ENCODE results near the gene CNN2. TPM values are rescaled to one million over a fixed set of nuclear protein-coding genes. Genes with fewer than 3 reads are reported as not detected.

Gene CNN2
- total and polyA plus RNA-seq, 4 donors, result 26.3 to 43.4 (median 38.0) TPM

- no peak for DNase-seq (ENCODE audit: low read depth in 4 of 6, low spot score in 6 of 6)
- H3K27me3 ChIP-seq (ENCODE audit: control insufficient read depth, insufficient read depth, low read length), result no peaks in the 10 kb centered on the region
- H3K27ac ChIP-seq (ENCODE audit: low read depth, low read length), result no peak overlapping the region
- no peak overlapping the region for H3K4me3 ChIP-seq (ENCODE audit: low read depth, low read length)
- H3K36me3 ChIP-seq (ENCODE audit: control insufficient read depth, insufficient read depth, low read length), result peaks cover 43% of the 10 kb centered on the region
- WGBS (ENCODE audit: insufficient coverage), result 95% methylated on average over 20 of the region's 20 CpGs
- H3K9me3 ChIP-seq (ENCODE audit: control insufficient read depth, insufficient read depth, low read length), result peaks cover 14% of the 10 kb centered on the region
- H3K4me1 ChIP-seq (ENCODE audit: control insufficient read depth, insufficient read depth, low read length), result no peaks in the 10 kb centered on the region
Measured at GRCh38 chr19:1055886-1056620, 29.6 kb downstream of the CNN2 start.

GRCh38 chr19:1057176-1057855 lies 30.9 kb downstream of the CNN2 start:
- 83% methylated on average over 1 of the region's 3 CpGs for WGBS (ENCODE audit: insufficient coverage)
- Histone ChIP-seq H3K4me3 (ENCODE audit: low read depth, low read length) (no peak overlapping the region), H3K36me3 (ENCODE audit: control insufficient read depth, insufficient read depth, low read length) (peaks cover 48% of the 10 kb centered on the region), H3K4me1 (ENCODE audit: control insufficient read depth, insufficient read depth, low read length) (no peaks in the 10 kb centered on the region), H3K27me3 (ENCODE audit: control insufficient read depth, insufficient read depth, low read length) (no peaks in the 10 kb centered on the region), H3K27ac (ENCODE audit: low read depth, low read length) (no peak overlapping the region), H3K9me3 (ENCODE audit: control insufficient read depth, insufficient read depth, low read length) (peaks cover 14% of the 10 kb centered on the region)
- peak in 3 of 6 donors; percentile 24 to 71 (median 69) for DNase-seq (ENCODE audit: low read depth in 4 of 6, low spot score in 6 of 6)

GRCh38 chr19:1058112-1058511 lies 31.7 kb downstream of the CNN2 start:
- WGBS (ENCODE audit: insufficient coverage), result 100% methylated on average over 3 of the region's 5 CpGs
- H3K27ac ChIP-seq (ENCODE audit: low read depth, low read length), result no peak overlapping the region
- no peaks in the 10 kb centered on the region for H3K4me1 ChIP-seq (ENCODE audit: control insufficient read depth, insufficient read depth, low read length)
- H3K9me3 ChIP-seq (ENCODE audit: control insufficient read depth, insufficient read depth, low read length), result peaks cover 14% of the 10 kb centered on the region
- H3K27me3 ChIP-seq (ENCODE audit: control insufficient read depth, insufficient read depth, low read length), result no peaks in the 10 kb centered on the region
- no peak overlapping the region for H3K4me3 ChIP-seq (ENCODE audit: low read depth, low read length)
- no peak for DNase-seq (ENCODE audit: low read depth in 4 of 6, low spot score in 6 of 6)
- H3K36me3 ChIP-seq (ENCODE audit: control insufficient read depth, insufficient read depth, low read length), result peaks cover 46% of the 10 kb centered on the region

- 92% methylated on average over 5 of the region's 5 CpGs for WGBS (ENCODE audit: insufficient coverage)
Measured at GRCh38 chr19:1060689-1061088, 34.3 kb downstream of the CNN2 start.

GRCh38 chr19:1061987-1062386 lies 35.6 kb downstream of the CNN2 start:
- peaks cover 20% of the 10 kb centered on the region for H3K4me1 ChIP-seq (ENCODE audit: control insufficient read depth, insufficient read depth, low read length)
- H3K27ac ChIP-seq (ENCODE audit: low read depth, low read length), result no peak overlapping the region
- WGBS (ENCODE audit: insufficient coverage), result 89% methylated on average over 20 of the region's 20 CpGs
- DNase-seq (ENCODE audit: low read depth in 4 of 6, low spot score in 6 of 6), result no peak
- peaks cover 31% of the 10 kb centered on the region for H3K27me3 ChIP-seq (ENCODE audit: control insufficient read depth, insufficient read depth, low read length)
- no peak overlapping the region for H3K4me3 ChIP-seq (ENCODE audit: low read depth, low read length)
- H3K9me3 ChIP-seq (ENCODE audit: control insufficient read depth, insufficient read depth, low read length), result peaks cover 12% of the 10 kb centered on the region
- peaks cover 17% of the 10 kb centered on the region for H3K36me3 ChIP-seq (ENCODE audit: control insufficient read depth, insufficient read depth, low read length)

More at GRCh38 chr19:1060689-1061088, 34.3 kb downstream of the CNN2 start:
- no peak overlapping the region for H3K27ac ChIP-seq (ENCODE audit: low read depth, low read length)
- peaks cover 19% of the 10 kb centered on the region for H3K27me3 ChIP-seq (ENCODE audit: control insufficient read depth, insufficient read depth, low read length)
- peaks cover 14% of the 10 kb centered on the region for H3K9me3 ChIP-seq (ENCODE audit: control insufficient read depth, insufficient read depth, low read length)
- peaks cover 30% of the 10 kb centered on the region for H3K36me3 ChIP-seq (ENCODE audit: control insufficient read depth, insufficient read depth, low read length)
- no peak for DNase-seq (ENCODE audit: low read depth in 4 of 6, low spot score in 6 of 6)
- peaks cover 13% of the 10 kb centered on the region for H3K4me1 ChIP-seq (ENCODE audit: control insufficient read depth, insufficient read depth, low read length)
- no peak overlapping the region for H3K4me3 ChIP-seq (ENCODE audit: low read depth, low read length)

- peaks cover 25% of the 10 kb centered on the region for H3K4me1 ChIP-seq (ENCODE audit: control insufficient read depth, insufficient read depth, low read length)
- WGBS (ENCODE audit: insufficient coverage), result 84% methylated on average over 13 of the region's 17 CpGs
- no peak overlapping the region for H3K4me3 ChIP-seq (ENCODE audit: low read depth, low read length)
- DNase-seq (ENCODE audit: low read depth in 4 of 6, low spot score in 6 of 6), result no peak
- no peak overlapping the region for H3K27ac ChIP-seq (ENCODE audit: low read depth, low read length)
- H3K27me3 ChIP-seq (ENCODE audit: control insufficient read depth, insufficient read depth, low read length), result peaks cover 36% of the 10 kb centered on the region
- peaks cover 8% of the 10 kb centered on the region for H3K9me3 ChIP-seq (ENCODE audit: control insufficient read depth, insufficient read depth, low read length)
- H3K36me3 ChIP-seq (ENCODE audit: control insufficient read depth, insufficient read depth, low read length), result peaks cover 15% of the 10 kb centered on the region
Measured at GRCh38 chr19:1062387-1063029, 36.1 kb downstream of the CNN2 start.

- Histone ChIP-seq H3K36me3 (ENCODE audit: control insufficient read depth, insufficient read depth, low read length) (peaks cover 15% of the 10 kb centered on the region), H3K4me3 (ENCODE audit: low read depth, low read length) (no peak overlapping the region), H3K9me3 (ENCODE audit: control insufficient read depth, insufficient read depth, low read length) (peaks cover 4% of the 10 kb centered on the region), H3K4me1 (ENCODE audit: control insufficient read depth, insufficient read depth, low read length) (peaks cover 27% of the 10 kb centered on the region), H3K27me3 (ENCODE audit: control insufficient read depth, insufficient read depth, low read length) (peaks cover 43% of the 10 kb centered on the region), H3K27ac (ENCODE audit: low read depth, low read length) (no peak overlapping the region)
- DNase-seq (ENCODE audit: low read depth in 4 of 6, low spot score in 6 of 6), result no peak
- WGBS (ENCODE audit: insufficient coverage), result 89% methylated on average over 37 of the region's 37 CpGs
Measured at GRCh38 chr19:1063030-1063908, 36.9 kb downstream of the CNN2 start.

- Histone ChIP-seq H3K4me1 (ENCODE audit: control insufficient read depth, insufficient read depth, low read length) (peaks cover 27% of the 10 kb centered on the region), H3K27ac (ENCODE audit: low read depth, low read length) (no peak overlapping the region), H3K27me3 (ENCODE audit: control insufficient read depth, insufficient read depth, low read length) (peaks cover 52% of the 10 kb centered on the region), H3K4me3 (ENCODE audit: low read depth, low read length) (no peak overlapping the region), H3K36me3 (ENCODE audit: control insufficient read depth, insufficient read depth, low read length) (peaks cover 15% of the 10 kb centered on the region), H3K9me3 (ENCODE audit: control insufficient read depth, insufficient read depth, low read length) (no peaks in the 10 kb centered on the region)
- no peak for DNase-seq (ENCODE audit: low read depth in 4 of 6, low spot score in 6 of 6)
- 79% methylated on average over 34 of the region's 37 CpGs for WGBS (ENCODE audit: insufficient coverage)
Measured at GRCh38 chr19:1063909-1064660, 37.7 kb downstream of the CNN2 start.
